GM23338 (cell line): ENCODE results near the gene SYK. TPM values are rescaled to one million over a fixed set of nuclear protein-coding genes. Genes with fewer than 3 reads are reported as not detected.

Source experiments
- ATAC-seq: fragments of 200-7000 bp; cut with Tn5 transposase; 3 replicates; pipeline ENCODE4 v1.9.1; 2020
- DNase-seq: peaks from one replicate; pipeline ENCODE4 v3.0.0-alpha.2; 2015; ENCODE audit warnings: low spot score
- H2AFZ ChIP-seq: fragments of 200-600 bp; sonication (generic); 2 replicates; pipeline ENCODE4 v1.8.0; 2016; ENCODE audit warnings: antibody characterized with exemption, mild to moderate bottlenecking, moderate library complexity
- H3F3A ChIP-seq: fragments of 200-600 bp; sonication (generic); replicated peaks from 2 replicates; pipeline ENCODE4 v1.8.0; 2017; ENCODE audit warnings: antibody characterized with exemption, mixed run types, low read depth
- H3K27ac ChIP-seq: fragments of 200-600 bp; sonication (generic); 2 replicates; pipeline ENCODE4 v1.6.1; 2016; ENCODE audit warnings: low read depth
- H3K27me3 ChIP-seq: fragments of 200-600 bp; sonication (generic); 2 replicates; pipeline ENCODE4 v1.8.0; 2016; ENCODE audit warnings: mild to moderate bottlenecking, mixed run types, moderate library complexity; ENCODE audit not compliant: insufficient read depth
- H3K36me3 ChIP-seq: fragments of 200-600 bp; sonication (generic); 2 replicates; pipeline ENCODE4 v1.8.0; 2016; ENCODE audit warnings: mild to moderate bottlenecking; ENCODE audit not compliant: insufficient read depth
- H3K4me1 ChIP-seq: fragments of 200-600 bp; sonication (generic); 2 replicates; pipeline ENCODE4 v1.8.0; 2016; ENCODE audit warnings: mild to moderate bottlenecking, moderate library complexity; ENCODE audit not compliant: insufficient read depth
- H3K4me2 ChIP-seq: fragments of 200-600 bp; sonication (generic); 2 replicates; pipeline ENCODE4 v1.7.1; 2017; ENCODE audit warnings: mixed run types
- H3K4me3 ChIP-seq: fragments of 200-600 bp; sonication (generic); 2 replicates; pipeline ENCODE4 v1.6.1; 2016; ENCODE audit warnings: mixed run types
- H3K79me2 ChIP-seq: fragments of 200-600 bp; sonication (generic); replicated peaks from 2 replicates; pipeline ENCODE4 v1.8.0; 2017; ENCODE audit warnings: mild to moderate bottlenecking; ENCODE audit not compliant: insufficient read depth
- H3K9me2 ChIP-seq: fragments of 200-600 bp; sonication (generic); 2 replicates; pipeline ENCODE4 v1.8.0; 2017; ENCODE audit not compliant: insufficient read depth
- H4K20me1 ChIP-seq: fragments of 200-600 bp; sonication (generic); replicated peaks from 2 replicates; pipeline ENCODE4 v1.8.0; 2017; ENCODE audit warnings: mild to moderate bottlenecking; ENCODE audit not compliant: insufficient read depth
- H3K27ac Mint-ChIP-seq: 2 replicates; pipeline ENCODE4 v1.8.0; 2020; ENCODE audit warnings: inconsistent platforms, mild to moderate bottlenecking, moderate library complexity, mixed read lengths
- H3K27me3 Mint-ChIP-seq: 3 replicates; pipeline ENCODE4 v1.8.0; 2022; ENCODE audit warnings: low read depth, mild to moderate bottlenecking, moderate library complexity, mixed read lengths, inconsistent platforms; ENCODE audit not compliant: insufficient read depth, poor library complexity
- H3K36me3 Mint-ChIP-seq: 3 replicates; pipeline ENCODE4 v1.8.0; 2021; ENCODE audit warnings: low read depth, mild to moderate bottlenecking, inconsistent platforms, moderate library complexity, mixed read lengths
- H3K4me1 Mint-ChIP-seq: 3 replicates; pipeline ENCODE4 v1.8.0; 2020; ENCODE audit warnings: mild to moderate bottlenecking, inconsistent platforms, mixed read lengths
- H3K4me3 Mint-ChIP-seq: 3 replicates; pipeline ENCODE4 v1.8.0; 2021; ENCODE audit warnings: moderate library complexity, mild to moderate bottlenecking, inconsistent platforms, mixed read lengths
- H3K9me3 Mint-ChIP-seq: 3 replicates; pipeline ENCODE4 v1.8.0; 2020; ENCODE audit warnings: moderate library complexity, mild to moderate bottlenecking, inconsistent platforms, mixed read lengths
- EZH2 ChIP-seq: fragments of 200-600 bp; sonication (generic); IDR thresholded peaks from one replicate; pipeline ENCODE4 v1.8.0; 2017; ENCODE audit warnings: antibody characterized with exemption, mild to moderate bottlenecking, low read depth; ENCODE audit not compliant: unreplicated experiment
- EZH2phosphoT487 ChIP-seq: fragments of 200-600 bp; sonication (generic); IDR thresholded peaks from one replicate; pipeline ENCODE4 v1.8.1; 2018; ENCODE audit warnings: antibody characterized with exemption; ENCODE audit not compliant: unreplicated experiment
- JUNB ChIP-seq: IDR thresholded peaks from one replicate; pipeline ENCODE4 v1.6.1; 2016; ENCODE audit warnings: antibody characterized with exemption; ENCODE audit not compliant: unreplicated experiment
- NANOG ChIP-seq: IDR thresholded peaks from 2 replicates; pipeline ENCODE4 v1.6.1; 2016; ENCODE audit warnings: antibody characterized with exemption, borderline replicate concordance
- POLR2AphosphoS5 ChIP-seq: IDR thresholded peaks from 2 replicates; pipeline ENCODE4 v1.6.1; 2016; ENCODE audit warnings: antibody characterized with exemption, low read depth
- STAT1 ChIP-seq: IDR thresholded peaks from one replicate; pipeline ENCODE4 v1.6.1; 2016; ENCODE audit warnings: antibody characterized with exemption; ENCODE audit not compliant: unreplicated experiment
- ZNF114 ChIP-seq: fragments of 250-450 bp; sonication (Bioruptor Pico); IDR thresholded peaks from 2 replicates; pipeline ENCODE4 v1.5.0; 2020; ENCODE audit warnings: mild to moderate bottlenecking, moderate library complexity
- polyA plus RNA-seq: library from polyadenylated mRNA; unstranded; fragments of >200 nt; fragmentation: Nextera tagmentation; extraction: Ambion mirVana; gene quantifications from 2 replicates; pipeline ENCODE4 v1.2.1, GENCODE V29; 2016
- total RNA-seq: library from RNA; depleted of rRNA; stranded (reverse); fragments of >200 nt; shearing (Covaris generic); gene quantifications from 2 replicates; pipeline ENCODE4 v1.2.3, GENCODE V29; 2014
- TF ChIP-seq, protein P1 (sequence below), 2 experiments: fragments of 200-600 bp in 1 of 2; sonication (generic) in 1 of 2; conservative IDR thresholded peaks; 2 replicates each; pipeline versions ENCODE4 v1.5.1 to v1.6.1; 2016 to 2017; ENCODE audit warnings: antibody characterized with exemption in 2 of 2, low read depth in 2 of 2, mild to moderate bottlenecking in 2 of 2, moderate library complexity in 1 of 2
- TF ChIP-seq, protein P2 (sequence below): IDR thresholded peaks from 2 replicates; pipeline ENCODE4 v1.6.1; 2016; ENCODE audit warnings: antibody characterized with exemption
- TF ChIP-seq, protein P3 (sequence below): IDR thresholded peaks from one replicate; pipeline ENCODE4 v1.6.1; 2018; ENCODE audit warnings: antibody characterized with exemption; ENCODE audit not compliant: unreplicated experiment

The SYK gene
- total and polyA plus RNA-seq, 2 experiments from 2014 or later, result 1.5 to 5.8 TPM

DNA sequence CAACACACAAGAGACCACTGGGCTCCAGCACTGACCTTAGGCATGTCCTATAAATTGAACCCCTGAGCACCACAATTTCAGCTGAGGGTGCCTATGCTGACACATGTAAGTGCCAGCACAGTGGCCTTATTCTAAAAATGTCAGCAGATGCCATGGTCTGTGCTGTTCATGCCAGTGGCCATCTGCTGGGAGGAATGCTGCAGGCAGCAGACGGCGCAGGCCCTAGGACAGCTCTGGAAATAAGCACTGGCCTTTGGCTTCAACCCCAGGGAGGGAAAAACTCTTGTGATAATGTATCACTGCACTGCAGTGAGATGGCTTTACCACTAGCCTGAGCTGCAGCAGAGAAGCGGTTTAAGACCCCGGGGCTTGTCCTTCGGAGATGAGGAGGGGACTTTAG, 98.5 kb downstream of the SYK start:
- Histone ChIP-seq H3K4me1 (peaks cover 19% of the 10 kb centered on the region), H3K79me2 (no peaks in the 10 kb centered on the region), H3F3A (no peaks in the 10 kb centered on the region), H3K4me2 (no peak overlapping the region), H2AFZ (no peak overlapping the region), H3K4me3 (no peak overlapping the region), H3K9me2 (no peaks in the 10 kb centered on the region), H3K36me3 (no peaks in the 10 kb centered on the region), H3K27me3 (no peaks in the 10 kb centered on the region), H4K20me1 (no peaks in the 10 kb centered on the region), H3K27ac (no peak overlapping the region)
- Mint-ChIP-seq H3K36me3 (peaks cover 4% of the 10 kb centered on the region; the same call in 1 of the 3 replicates), H3K4me1 (peaks cover 19% of the 10 kb centered on the region), H3K4me3 (no peak overlapping the region), H3K27ac (no peak overlapping the region), H3K27me3 (peaks cover 14% of the 10 kb centered on the region), H3K9me3 (peaks cover 10% of the 10 kb centered on the region)
- DNase-seq (peak; percentile 46), ATAC-seq (peak; percentile 67)
- no peak for TF ChIP-seq EZH2phosphoT487
- TF ChIP-seq JUNB, result no peak
- TF ChIP-seq, protein P1, sequence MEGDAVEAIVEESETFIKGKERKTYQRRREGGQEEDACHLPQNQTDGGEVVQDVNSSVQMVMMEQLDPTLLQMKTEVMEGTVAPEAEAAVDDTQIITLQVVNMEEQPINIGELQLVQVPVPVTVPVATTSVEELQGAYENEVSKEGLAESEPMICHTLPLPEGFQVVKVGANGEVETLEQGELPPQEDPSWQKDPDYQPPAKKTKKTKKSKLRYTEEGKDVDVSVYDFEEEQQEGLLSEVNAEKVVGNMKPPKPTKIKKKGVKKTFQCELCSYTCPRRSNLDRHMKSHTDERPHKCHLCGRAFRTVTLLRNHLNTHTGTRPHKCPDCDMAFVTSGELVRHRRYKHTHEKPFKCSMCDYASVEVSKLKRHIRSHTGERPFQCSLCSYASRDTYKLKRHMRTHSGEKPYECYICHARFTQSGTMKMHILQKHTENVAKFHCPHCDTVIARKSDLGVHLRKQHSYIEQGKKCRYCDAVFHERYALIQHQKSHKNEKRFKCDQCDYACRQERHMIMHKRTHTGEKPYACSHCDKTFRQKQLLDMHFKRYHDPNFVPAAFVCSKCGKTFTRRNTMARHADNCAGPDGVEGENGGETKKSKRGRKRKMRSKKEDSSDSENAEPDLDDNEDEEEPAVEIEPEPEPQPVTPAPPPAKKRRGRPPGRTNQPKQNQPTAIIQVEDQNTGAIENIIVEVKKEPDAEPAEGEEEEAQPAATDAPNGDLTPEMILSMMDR (conservative IDR thresholded peaks at IDR 0.05; ENCODE audit: low read depth in 2 of 2), result peak; percentile 34 to 39
- no peak for TF ChIP-seq STAT1

DNA sequence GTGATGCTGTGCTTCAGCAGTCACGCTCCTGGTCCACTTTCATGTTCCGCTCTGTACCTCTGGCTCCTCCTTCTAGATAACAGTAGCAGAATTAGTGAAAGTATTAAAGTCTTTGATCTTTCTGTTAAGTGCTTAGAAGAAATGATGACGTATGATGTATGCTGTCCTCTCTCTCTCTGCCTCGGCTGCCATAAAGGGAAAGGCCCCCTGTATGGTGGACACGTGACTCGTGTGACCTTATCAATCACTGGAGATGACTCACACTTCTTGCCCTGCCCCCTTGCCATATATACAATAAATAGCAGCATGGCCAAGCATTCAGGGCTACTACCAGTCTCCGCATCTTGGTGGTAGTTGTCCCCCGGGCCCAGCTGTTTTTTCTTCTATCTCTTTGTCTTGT, 100.3 kb downstream of the SYK start:
- peaks cover 6% of the 10 kb centered on the region; the same call in 1 of the 3 replicates for H3K36me3 Mint-ChIP-seq
- peaks cover 5% of the 10 kb centered on the region for H3K4me1 Mint-ChIP-seq
- peaks cover 14% of the 10 kb centered on the region for H3K27me3 Mint-ChIP-seq
- H3K4me3 Mint-ChIP-seq, result no peak overlapping the region
- peaks cover 15% of the 10 kb centered on the region for H3K9me3 Mint-ChIP-seq
- DNase-seq (no peak), ATAC-seq (no peak)
- Histone ChIP-seq H3K27ac (no peak overlapping the region), H3F3A (no peaks in the 10 kb centered on the region), H3K4me1 (peaks cover 7% of the 10 kb centered on the region), H3K27me3 (no peaks in the 10 kb centered on the region), H3K4me3 (no peak overlapping the region), H2AFZ (no peak overlapping the region), H3K36me3 (no peaks in the 10 kb centered on the region), H3K4me2 (no peak overlapping the region), H3K9me2 (no peaks in the 10 kb centered on the region), H4K20me1 (no peaks in the 10 kb centered on the region), H3K79me2 (no peaks in the 10 kb centered on the region)
- H3K27ac Mint-ChIP-seq, result no peak overlapping the region
- TF ChIP-seq POLR2AphosphoS5 (no peak), NANOG (no peak), EZH2 (no peak), ZNF114 (no peak)
- TF ChIP-seq, protein P2, sequence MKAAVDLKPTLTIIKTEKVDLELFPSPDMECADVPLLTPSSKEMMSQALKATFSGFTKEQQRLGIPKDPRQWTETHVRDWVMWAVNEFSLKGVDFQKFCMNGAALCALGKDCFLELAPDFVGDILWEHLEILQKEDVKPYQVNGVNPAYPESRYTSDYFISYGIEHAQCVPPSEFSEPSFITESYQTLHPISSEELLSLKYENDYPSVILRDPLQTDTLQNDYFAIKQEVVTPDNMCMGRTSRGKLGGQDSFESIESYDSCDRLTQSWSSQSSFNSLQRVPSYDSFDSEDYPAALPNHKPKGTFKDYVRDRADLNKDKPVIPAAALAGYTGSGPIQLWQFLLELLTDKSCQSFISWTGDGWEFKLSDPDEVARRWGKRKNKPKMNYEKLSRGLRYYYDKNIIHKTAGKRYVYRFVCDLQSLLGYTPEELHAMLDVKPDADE, result no peak
- TF ChIP-seq, protein P3, sequence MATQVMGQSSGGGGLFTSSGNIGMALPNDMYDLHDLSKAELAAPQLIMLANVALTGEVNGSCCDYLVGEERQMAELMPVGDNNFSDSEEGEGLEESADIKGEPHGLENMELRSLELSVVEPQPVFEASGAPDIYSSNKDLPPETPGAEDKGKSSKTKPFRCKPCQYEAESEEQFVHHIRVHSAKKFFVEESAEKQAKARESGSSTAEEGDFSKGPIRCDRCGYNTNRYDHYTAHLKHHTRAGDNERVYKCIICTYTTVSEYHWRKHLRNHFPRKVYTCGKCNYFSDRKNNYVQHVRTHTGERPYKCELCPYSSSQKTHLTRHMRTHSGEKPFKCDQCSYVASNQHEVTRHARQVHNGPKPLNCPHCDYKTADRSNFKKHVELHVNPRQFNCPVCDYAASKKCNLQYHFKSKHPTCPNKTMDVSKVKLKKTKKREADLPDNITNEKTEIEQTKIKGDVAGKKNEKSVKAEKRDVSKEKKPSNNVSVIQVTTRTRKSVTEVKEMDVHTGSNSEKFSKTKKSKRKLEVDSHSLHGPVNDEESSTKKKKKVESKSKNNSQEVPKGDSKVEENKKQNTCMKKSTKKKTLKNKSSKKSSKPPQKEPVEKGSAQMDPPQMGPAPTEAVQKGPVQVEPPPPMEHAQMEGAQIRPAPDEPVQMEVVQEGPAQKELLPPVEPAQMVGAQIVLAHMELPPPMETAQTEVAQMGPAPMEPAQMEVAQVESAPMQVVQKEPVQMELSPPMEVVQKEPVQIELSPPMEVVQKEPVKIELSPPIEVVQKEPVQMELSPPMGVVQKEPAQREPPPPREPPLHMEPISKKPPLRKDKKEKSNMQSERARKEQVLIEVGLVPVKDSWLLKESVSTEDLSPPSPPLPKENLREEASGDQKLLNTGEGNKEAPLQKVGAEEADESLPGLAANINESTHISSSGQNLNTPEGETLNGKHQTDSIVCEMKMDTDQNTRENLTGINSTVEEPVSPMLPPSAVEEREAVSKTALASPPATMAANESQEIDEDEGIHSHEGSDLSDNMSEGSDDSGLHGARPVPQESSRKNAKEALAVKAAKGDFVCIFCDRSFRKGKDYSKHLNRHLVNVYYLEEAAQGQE, result no peak
